Neural cell (in vitro differentiated cells): ENCODE data around the gene PRRT4. TPM values are rescaled to one million over a fixed set of nuclear protein-coding genes. Genes with fewer than 3 reads are reported as not detected.

ENCODE experiments used
- H2AFZ ChIP-seq: fragments of 200-600, 300-800 bp; sonication (generic), shearing (Covaris generic); 2 replicates; pipeline ENCODE4 v1.6.0; 2014; ENCODE audit warnings: low read depth, mild to moderate bottlenecking, antibody characterized with exemption, low read length, moderate library complexity
- H3F3A ChIP-seq: fragments of 200-600 bp; shearing (Covaris generic); 2 replicates; pipeline ENCODE4 v1.6.1; 2016; ENCODE audit warnings: mild to moderate bottlenecking, moderate library complexity, mixed read lengths, antibody characterized with exemption, low read length; ENCODE audit not compliant: insufficient read depth, poor library complexity, severe bottlenecking
- H3K27ac ChIP-seq: fragments of 200-600, 300-800 bp; sonication (generic), shearing (Covaris generic); 2 replicates; pipeline ENCODE4 v1.5.1; 2014; ENCODE audit warnings: mild to moderate bottlenecking, low read length, moderate library complexity
- H3K27me3 ChIP-seq: fragments of 300-800, 200-600 bp; sonication (generic), shearing (Covaris generic); 2 replicates; pipeline ENCODE4 v1.6.0; 2014; ENCODE audit warnings: mild to moderate bottlenecking, low read depth, low read length, moderate library complexity; ENCODE audit not compliant: insufficient read depth
- H3K36me3 ChIP-seq: fragments of 300-800, 200-600 bp; sonication (generic), shearing (Covaris generic); 2 replicates; pipeline ENCODE4 v1.5.1; 2014; ENCODE audit warnings: mild to moderate bottlenecking, antibody characterized with exemption, low read length, moderate library complexity; ENCODE audit not compliant: insufficient read depth
- H3K4me2 ChIP-seq: fragments of 300-800, 200-600 bp; sonication (generic), shearing (Covaris generic); 2 replicates; pipeline ENCODE4 v1.6.0; 2014; ENCODE audit warnings: mild to moderate bottlenecking, low read length
- H3K4me3 ChIP-seq: fragments of 300-800, 200-600 bp; sonication (generic), shearing (Covaris generic); 2 replicates; pipeline ENCODE4 v1.5.1; 2014; ENCODE audit warnings: mild to moderate bottlenecking, low read length, moderate library complexity
- H3K79me2 ChIP-seq: fragments of 200-600 bp; shearing (Covaris generic); replicated peaks from 2 replicates; pipeline ENCODE4 v1.6.0; 2014; ENCODE audit warnings: mild to moderate bottlenecking, low read length, moderate library complexity; ENCODE audit not compliant: insufficient read depth
- H3K9ac ChIP-seq: fragments of 300-800, 200-600 bp; sonication (generic), shearing (Covaris generic); 2 replicates; pipeline ENCODE4 v1.6.1; 2016; ENCODE audit warnings: mild to moderate bottlenecking, low read length, mixed read lengths
- H3K9me2 ChIP-seq: fragments of 200-600 bp; shearing (Covaris generic); 2 replicates; pipeline ENCODE4 v1.6.1; 2016; ENCODE audit warnings: mild to moderate bottlenecking, low read length, mixed read lengths; ENCODE audit not compliant: insufficient read depth
- H3K9me3 ChIP-seq: fragments of 200-600, 300-800 bp; sonication (generic), shearing (Covaris generic); 2 replicates; pipeline ENCODE4 v1.6.1; 2016; ENCODE audit warnings: mild to moderate bottlenecking, mixed run types, low read length, moderate library complexity, mixed read lengths
- H4K20me1 ChIP-seq: fragments of 200-600 bp; shearing (Covaris generic); 2 replicates; pipeline ENCODE4 v1.6.1; 2016; ENCODE audit warnings: mild to moderate bottlenecking, mixed run types; ENCODE audit not compliant: insufficient read depth
- CTCF ChIP-seq: fragments of 450-650 bp; IDR thresholded peaks from 2 replicates; pipeline ENCODE4 v1.5.1; 2014; ENCODE audit warnings: antibody characterized with exemption, mild to moderate bottlenecking, moderate library complexity; ENCODE audit not compliant: poor library complexity, severe bottlenecking
- EP300 ChIP-seq: fragments of 450-650 bp; conservative IDR thresholded peaks from 2 replicates; pipeline ENCODE4 v1.6.1; 2014; ENCODE audit warnings: antibody characterized with exemption, mild to moderate bottlenecking, moderate library complexity; ENCODE audit not compliant: poor library complexity, severe bottlenecking
- EZH2 ChIP-seq: fragments of 200-600, 300-800 bp; shearing (Covaris generic), sonication (generic); IDR thresholded peaks from 2 replicates; pipeline ENCODE4 v1.6.1; 2014; ENCODE audit warnings: antibody characterized with exemption, low read length, borderline replicate concordance, mild to moderate bottlenecking; ENCODE audit not compliant: insufficient read depth, poor library complexity, severe bottlenecking
- MXI1 ChIP-seq: fragments of 450-650 bp; conservative IDR thresholded peaks from 2 replicates; pipeline ENCODE4 v1.6.1; 2014; ENCODE audit warnings: antibody characterized with exemption, mild to moderate bottlenecking; ENCODE audit not compliant: poor library complexity, severe bottlenecking
- POLR2AphosphoS5 ChIP-seq: IDR thresholded peaks from 2 replicates; pipeline ENCODE4 v1.6.1; 2012
- RAD21 ChIP-seq: fragments of 450-650 bp; conservative IDR thresholded peaks from 2 replicates; pipeline ENCODE4 v1.6.1; 2014; ENCODE audit warnings: antibody characterized with exemption, mild to moderate bottlenecking, moderate library complexity
- SMC3 ChIP-seq: fragments of 450-650 bp; conservative IDR thresholded peaks from 2 replicates; pipeline ENCODE4 v1.6.1; 2014; ENCODE audit warnings: antibody characterized with exemption, mild to moderate bottlenecking, moderate library complexity; ENCODE audit not compliant: poor library complexity
- TAF1 ChIP-seq: IDR thresholded peaks from 2 replicates; pipeline ENCODE4 v1.6.1; 2012; ENCODE audit warnings: low read depth
- polyA plus RNA-seq: library from polyadenylated mRNA; depleted of rRNA; stranded (reverse); fragments of >200 nt; gene quantifications from 2 replicates; pipeline ENCODE4 v1.2.3, GENCODE V29; 2014
- TF ChIP-seq, protein P1 (sequence below): IDR thresholded peaks from 2 replicates; pipeline ENCODE4 v1.6.1; 2012; ENCODE audit warnings: borderline replicate concordance

PRRT4 gene
- polyA plus RNA-seq, 1 donor from 2014 or later, result 32.5 TPM

GRCh38 chr7:128351296-128352152 is 10.0 kb downstream of the PRRT4 start:
- H2AFZ ChIP-seq, result no peak overlapping the region
- no peak overlapping the region for H3K4me3 ChIP-seq
- peaks cover 46% of the 10 kb centered on the region for H3K27me3 ChIP-seq
- H3K79me2 ChIP-seq, result no peaks in the 10 kb centered on the region
- no peak overlapping the region for H3K4me2 ChIP-seq
- no peaks in the 10 kb centered on the region for H3F3A ChIP-seq
- no peak overlapping the region for H3K27ac ChIP-seq
- no peaks in the 10 kb centered on the region for H3K9me2 ChIP-seq
- TF ChIP-seq SMC3 (no peak), TAF1 (no peak), MXI1 (no peak), EP300 (no peak), POLR2AphosphoS5 (no peak)
- TF ChIP-seq, protein P1, sequence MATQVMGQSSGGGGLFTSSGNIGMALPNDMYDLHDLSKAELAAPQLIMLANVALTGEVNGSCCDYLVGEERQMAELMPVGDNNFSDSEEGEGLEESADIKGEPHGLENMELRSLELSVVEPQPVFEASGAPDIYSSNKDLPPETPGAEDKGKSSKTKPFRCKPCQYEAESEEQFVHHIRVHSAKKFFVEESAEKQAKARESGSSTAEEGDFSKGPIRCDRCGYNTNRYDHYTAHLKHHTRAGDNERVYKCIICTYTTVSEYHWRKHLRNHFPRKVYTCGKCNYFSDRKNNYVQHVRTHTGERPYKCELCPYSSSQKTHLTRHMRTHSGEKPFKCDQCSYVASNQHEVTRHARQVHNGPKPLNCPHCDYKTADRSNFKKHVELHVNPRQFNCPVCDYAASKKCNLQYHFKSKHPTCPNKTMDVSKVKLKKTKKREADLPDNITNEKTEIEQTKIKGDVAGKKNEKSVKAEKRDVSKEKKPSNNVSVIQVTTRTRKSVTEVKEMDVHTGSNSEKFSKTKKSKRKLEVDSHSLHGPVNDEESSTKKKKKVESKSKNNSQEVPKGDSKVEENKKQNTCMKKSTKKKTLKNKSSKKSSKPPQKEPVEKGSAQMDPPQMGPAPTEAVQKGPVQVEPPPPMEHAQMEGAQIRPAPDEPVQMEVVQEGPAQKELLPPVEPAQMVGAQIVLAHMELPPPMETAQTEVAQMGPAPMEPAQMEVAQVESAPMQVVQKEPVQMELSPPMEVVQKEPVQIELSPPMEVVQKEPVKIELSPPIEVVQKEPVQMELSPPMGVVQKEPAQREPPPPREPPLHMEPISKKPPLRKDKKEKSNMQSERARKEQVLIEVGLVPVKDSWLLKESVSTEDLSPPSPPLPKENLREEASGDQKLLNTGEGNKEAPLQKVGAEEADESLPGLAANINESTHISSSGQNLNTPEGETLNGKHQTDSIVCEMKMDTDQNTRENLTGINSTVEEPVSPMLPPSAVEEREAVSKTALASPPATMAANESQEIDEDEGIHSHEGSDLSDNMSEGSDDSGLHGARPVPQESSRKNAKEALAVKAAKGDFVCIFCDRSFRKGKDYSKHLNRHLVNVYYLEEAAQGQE, result no peak
- no peak overlapping the region for H3K9ac ChIP-seq
- H4K20me1 ChIP-seq, result no peaks in the 10 kb centered on the region
- H3K36me3 ChIP-seq, result no peaks in the 10 kb centered on the region
- H3K9me3 ChIP-seq, result no peaks in the 10 kb centered on the region

DNA sequence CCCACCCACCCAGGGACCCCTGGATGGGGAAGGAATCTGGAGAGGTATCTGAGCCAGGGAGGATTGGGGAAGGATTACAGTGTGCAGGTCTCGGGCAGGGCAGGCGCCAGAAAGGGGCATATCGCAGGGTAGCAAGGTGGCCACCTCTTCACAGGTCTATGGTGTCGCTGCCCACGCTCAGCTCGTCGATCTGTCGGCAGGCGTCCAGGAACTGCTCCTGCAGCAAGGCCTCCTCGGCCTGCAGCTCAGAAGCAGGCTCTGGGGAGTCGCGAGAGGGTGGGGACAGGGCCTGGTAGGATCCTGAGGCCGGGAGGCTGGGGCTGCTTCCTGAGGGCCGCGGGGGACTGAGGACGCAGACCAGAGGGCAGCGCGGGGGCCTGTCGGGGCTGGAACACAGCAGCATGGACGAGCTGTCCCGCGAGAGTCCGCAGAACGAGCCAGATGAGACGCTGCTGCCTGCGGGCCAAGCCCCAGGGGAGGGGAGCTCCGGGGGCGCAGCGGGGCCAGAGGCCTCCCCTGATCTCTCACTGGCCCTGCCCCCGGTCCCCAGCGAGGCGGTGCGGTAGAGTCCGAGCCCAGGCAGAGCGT is 10.7 kb downstream of the PRRT4 start:
- Histone ChIP-seq H3K36me3 (no peaks in the 10 kb centered on the region), H3K4me3 (no peak overlapping the region), H3K27me3 (peaks cover 46% of the 10 kb centered on the region), H3K4me2 (no peak overlapping the region), H3F3A (no peaks in the 10 kb centered on the region), H4K20me1 (no peaks in the 10 kb centered on the region), H3K79me2 (no peaks in the 10 kb centered on the region), H3K9me2 (no peaks in the 10 kb centered on the region), H3K27ac (no peak overlapping the region), H2AFZ (no peak overlapping the region), H3K9ac (no peak overlapping the region), H3K9me3 (no peaks in the 10 kb centered on the region)
- TF ChIP-seq EP300 (no peak), CTCF (no peak), SMC3 (no peak), MXI1 (no peak), TAF1 (no peak), EZH2 (no peak), RAD21 (no peak), POLR2AphosphoS5 (no peak)
- TF ChIP-seq, protein P1, result no peak
